ENCODE results near the gene HESX1. TPM values are rescaled to one million over a fixed set of nuclear protein-coding genes. Genes with fewer than 3 reads are reported as not detected.

Gene HESX1
- total RNA-seq, result under 1 TPM; 0.65 to 0.71 TPM

- Mint-ChIP-seq H3K36me3 (ENCODE audit: low read depth) (no peaks in the 10 kb centered on the region), H3K4me1 (no peaks in the 10 kb centered on the region), H3K9me3 (no peaks in the 10 kb centered on the region), H3K4me3 (no peak within 1 kb of the TSS), H3K27me3 (peaks cover 8% of the 10 kb centered on the region), H3K27ac (no peak within 1 kb of the TSS)
- no peak for ATAC-seq (replicated peaks)
These were observed at the start of gene HESX1 for GRCh38 chr3:57199895-57200297. Gene HESX1, minus strand, starts transcription at chr3:57199978. Its CDS starts 60 bp downstream, at chr3:57199918.

GRCh38 chr3:57244946-57245345, 45.2 kb upstream of the HESX1 start:
- no peaks in the 10 kb centered on the region for H3K4me1 Mint-ChIP-seq
- H3K27ac Mint-ChIP-seq, result no peak overlapping the region
- H3K27me3 Mint-ChIP-seq, result no peaks in the 10 kb centered on the region
- no peak for ATAC-seq (replicated peaks)
- H3K4me3 Mint-ChIP-seq, result no peak overlapping the region
- H3K36me3 Mint-ChIP-seq (ENCODE audit: low read depth), result peaks cover 98% of the 10 kb centered on the region
- no peaks in the 10 kb centered on the region for H3K9me3 Mint-ChIP-seq

GRCh38 chr3:57234613-57235575, 35.1 kb upstream of the HESX1 start:
- ATAC-seq (replicated peaks), result no peak
- Mint-ChIP-seq H3K27ac (no peak overlapping the region), H3K36me3 (ENCODE audit: low read depth) (peaks cover 44% of the 10 kb centered on the region), H3K9me3 (no peaks in the 10 kb centered on the region), H3K27me3 (no peaks in the 10 kb centered on the region), H3K4me3 (no peak overlapping the region), H3K4me1 (no peaks in the 10 kb centered on the region)

- H3K9me3 Mint-ChIP-seq, result no peaks in the 10 kb centered on the region
- H3K4me1 Mint-ChIP-seq, result peaks cover 7% of the 10 kb centered on the region
- peaks cover 39% of the 10 kb centered on the region for H3K36me3 Mint-ChIP-seq (ENCODE audit: low read depth)
- no peak overlapping the region for H3K27ac Mint-ChIP-seq
- no peak overlapping the region for H3K4me3 Mint-ChIP-seq
- no peak for ATAC-seq (replicated peaks)
- no peaks in the 10 kb centered on the region for H3K27me3 Mint-ChIP-seq
These were observed 34.0 kb upstream of the HESX1 start for GRCh38 chr3:57233799-57234198.

- no peak for ATAC-seq (replicated peaks)
- no peaks in the 10 kb centered on the region for H3K27me3 Mint-ChIP-seq
- H3K9me3 Mint-ChIP-seq, result no peaks in the 10 kb centered on the region
- peaks cover 12% of the 10 kb centered on the region for H3K36me3 Mint-ChIP-seq (ENCODE audit: low read depth)
- peak overlapping the region; percentile 92 for H3K4me3 Mint-ChIP-seq
- H3K4me1 Mint-ChIP-seq, result peaks cover 9% of the 10 kb centered on the region
- no peak overlapping the region for H3K27ac Mint-ChIP-seq
These were observed 30.2 kb upstream of the HESX1 start for GRCh38 chr3:57230006-57230405.

GRCh38 chr3:57227930-57228751, 28.4 kb upstream of the HESX1 start:
- Mint-ChIP-seq H3K4me1 (peaks cover 9% of the 10 kb centered on the region), H3K4me3 (peak overlapping the region; percentile 92), H3K27ac (peak overlapping the region; percentile 82), H3K27me3 (no peaks in the 10 kb centered on the region), H3K36me3 (ENCODE audit: low read depth) (peaks cover 7% of the 10 kb centered on the region), H3K9me3 (no peaks in the 10 kb centered on the region)
- ATAC-seq (replicated peaks), result peak; percentile 53

- H3K4me1 Mint-ChIP-seq, result peaks cover 9% of the 10 kb centered on the region
- peak within 1 kb of the TSS; percentile 82 for H3K27ac Mint-ChIP-seq
- H3K36me3 Mint-ChIP-seq (ENCODE audit: low read depth), result peaks cover 7% of the 10 kb centered on the region
- H3K27me3 Mint-ChIP-seq, result no peaks in the 10 kb centered on the region
- H3K9me3 Mint-ChIP-seq, result no peaks in the 10 kb centered on the region
- H3K4me3 Mint-ChIP-seq, result peak within 1 kb of the TSS; percentile 92
- peak; percentile 93 for ATAC-seq (replicated peaks)
These were observed 27.6 kb upstream of the HESX1 start, which contains the start of gene APPL1 for GRCh38 chr3:57227204-57227929. Gene APPL1, plus strand, starts transcription at chr3:57227729. Its CDS starts 155 bp downstream, at chr3:57227884.

- H3K4me3 Mint-ChIP-seq, result peak overlapping the region; percentile 79
- ATAC-seq (replicated peaks), result no peak
- H3K36me3 Mint-ChIP-seq (ENCODE audit: low read depth), result peaks cover 7% of the 10 kb centered on the region
These were observed 26.4 kb upstream of the HESX1 start for GRCh38 chr3:57226176-57226575.

GRCh38 chr3:57224856-57225255, 25.1 kb upstream of the HESX1 start:
- no peak for ATAC-seq (replicated peaks)
- Mint-ChIP-seq H3K27ac (no peak overlapping the region), H3K4me3 (no peak overlapping the region), H3K4me1 (peaks cover 9% of the 10 kb centered on the region), H3K27me3 (no peaks in the 10 kb centered on the region), H3K36me3 (ENCODE audit: low read depth) (peaks cover 7% of the 10 kb centered on the region), H3K9me3 (no peaks in the 10 kb centered on the region)

More at GRCh38 chr3:57226176-57226575, 26.4 kb upstream of the HESX1 start:
- Mint-ChIP-seq H3K27me3 (no peaks in the 10 kb centered on the region), H3K9me3 (no peaks in the 10 kb centered on the region), H3K4me1 (peaks cover 9% of the 10 kb centered on the region), H3K27ac (no peak overlapping the region)

GRCh38 chr3:57221883-57222282, 22.1 kb upstream of the HESX1 start:
- Mint-ChIP-seq H3K4me1 (no peaks in the 10 kb centered on the region), H3K27me3 (no peaks in the 10 kb centered on the region), H3K27ac (no peak overlapping the region), H3K36me3 (ENCODE audit: low read depth) (no peaks in the 10 kb centered on the region), H3K9me3 (no peaks in the 10 kb centered on the region), H3K4me3 (no peak overlapping the region)
- no peak for ATAC-seq (replicated peaks)

- Mint-ChIP-seq H3K4me1 (no peaks in the 10 kb centered on the region), H3K9me3 (no peaks in the 10 kb centered on the region), H3K27ac (no peak overlapping the region), H3K36me3 (ENCODE audit: low read depth) (no peaks in the 10 kb centered on the region), H3K27me3 (no peaks in the 10 kb centered on the region), H3K4me3 (no peak overlapping the region)
- ATAC-seq (replicated peaks), result no peak
These were observed 6.6 kb upstream of the HESX1 start for GRCh38 chr3:57206423-57206822.

GRCh38 chr3:57194641-57195040, 5.1 kb downstream of the HESX1 start:
- Mint-ChIP-seq H3K4me1 (no peaks in the 10 kb centered on the region), H3K36me3 (ENCODE audit: low read depth) (no peaks in the 10 kb centered on the region), H3K27ac (no peak overlapping the region), H3K4me3 (no peak overlapping the region), H3K9me3 (no peaks in the 10 kb centered on the region), H3K27me3 (peaks cover 19% of the 10 kb centered on the region)
- ATAC-seq (replicated peaks), result no peak

GRCh38 chr3:57192028-57192427, 7.8 kb downstream of the HESX1 start:
- H3K4me1 Mint-ChIP-seq, result no peaks in the 10 kb centered on the region
- H3K4me3 Mint-ChIP-seq, result no peak overlapping the region
- ATAC-seq (replicated peaks), result no peak
- H3K27ac Mint-ChIP-seq, result no peak overlapping the region
- H3K36me3 Mint-ChIP-seq (ENCODE audit: low read depth), result no peaks in the 10 kb centered on the region
- no peaks in the 10 kb centered on the region for H3K9me3 Mint-ChIP-seq
- H3K27me3 Mint-ChIP-seq, result peaks cover 16% of the 10 kb centered on the region

GRCh38 chr3:57184526-57184925, 15.3 kb downstream of the HESX1 start:
- no peak overlapping the region for H3K4me3 Mint-ChIP-seq

More at GRCh38 chr3:57184526-57184925, 15.3 kb downstream of the HESX1 start:
- peaks cover 6% of the 10 kb centered on the region for H3K27me3 Mint-ChIP-seq
- no peak for ATAC-seq (replicated peaks)
- H3K27ac Mint-ChIP-seq, result no peak overlapping the region
- no peaks in the 10 kb centered on the region for H3K36me3 Mint-ChIP-seq (ENCODE audit: low read depth)
- H3K4me1 Mint-ChIP-seq, result no peaks in the 10 kb centered on the region
- H3K9me3 Mint-ChIP-seq, result no peaks in the 10 kb centered on the region
